ENCODE results near the gene FBLN7.

GRCh38 chr2:112163541-112163981, 25.4 kb downstream of the FBLN7 start:
- TF ChIP-seq CTCF (conservative IDR thresholded peaks at IDR 0.05; ENCODE audit: low read length): no peak
- no peak for TF ChIP-seq EZH2phosphoT487 (IDR thresholded peaks at IDR 0.05; ENCODE audit: borderline replicate concordance, low read depth, low read length)
